B cell (primary cell): ENCODE measurements around the gene DLG1. TPM values are rescaled to one million over a fixed set of nuclear protein-coding genes. Genes with fewer than 3 reads are reported as not detected.
"Not testable (repeated sequence)": the region's sequence is repeated elsewhere in the genome, so short reads cannot be mapped to it uniquely, and the experiment has no call there.

ENCODE experiments used
- ATAC-seq: fragments of 200-7000 bp; cut with Tn5 transposase; one replicate; pipeline ENCODE4 v1.10.0; 2021; ENCODE audit warnings: low read depth, mild to moderate bottlenecking, moderate number of reproducible peaks, moderate library complexity
- CTCF ChIA-PET: fragments of 350-600 bp; sonication (Branson Sonifier 250); formaldehyde crosslinking; loops from one replicate; lab custom pipeline; 2021; ENCODE audit warnings: antibody characterized with exemption, inconsistent platforms; lab: Charles Lee
- POLR2A ChIA-PET: fragments of 350-600 bp; sonication (Branson Sonifier 250); formaldehyde crosslinking; loops from one replicate; lab custom pipeline; 2021; ENCODE audit warnings: antibody characterized with exemption; lab: Charles Lee
- DNase-seq: peaks from one replicate; pipeline ENCODE4 v3.0.0; 2013
- H2AFZ ChIP-seq: 2 replicates; pipeline ENCODE4 v1.6.1; 2012; ENCODE audit warnings: mild to moderate bottlenecking, low read depth, low read length; ENCODE audit not compliant: insufficient read depth, poor library complexity, severe bottlenecking
- H3K27ac ChIP-seq, 2 donors: 1 replicate in 1 of 2; 2 replicates in 1 of 2; pipeline ENCODE4 v1.5.1; 2012 to 2013; ENCODE audit warnings: low read length in 2 of 2, mild to moderate bottlenecking in 2 of 2, moderate library complexity in 1 of 2
- H3K27me3 ChIP-seq, 4 experiments: fragments of 200-600 bp in 1 of 4; sonication (generic) in 1 of 4; replicated peaks in 1 of 4; 1 replicate in 2 of 4; 2 replicates in 2 of 4; pipeline versions ENCODE4 v1.6.1 to v1.7.0; 2013 to 2016; ENCODE audit warnings: low read length in 3 of 4, mild to moderate bottlenecking in 2 of 4, mixed read lengths in 1 of 4, moderate library complexity in 1 of 4; ENCODE audit not compliant: insufficient read depth in 4 of 4, control insufficient read depth in 3 of 4; ENCODE audit errors: control extremely low read depth in 1 of 4
- H3K36me3 ChIP-seq, 2 experiments: replicated peaks in 1 of 2; 1 replicate in 1 of 2; 2 replicates in 1 of 2; pipeline versions ENCODE4 v1.6.1 to v1.7.1; 2013; ENCODE audit warnings: low read length in 1 of 2; ENCODE audit not compliant: insufficient read depth in 2 of 2, control insufficient read depth in 1 of 2; ENCODE audit errors: control extremely low read depth in 1 of 2, extremely low read depth in 1 of 2
- H3K4me1 ChIP-seq, 2 donors: fragments of 200-600 bp in 1 of 2; sonication (generic) in 1 of 2; 1 replicate in 1 of 2; 2 replicates in 1 of 2; pipeline versions ENCODE4 v1.5.1 to v1.6.1; 2013 to 2017; ENCODE audit warnings: low read length in 2 of 2; ENCODE audit not compliant: control insufficient read depth in 2 of 2, insufficient read depth in 2 of 2
- H3K4me2 ChIP-seq: replicated peaks from 2 replicates; pipeline ENCODE3; 2012; ENCODE audit warnings: mild to moderate bottlenecking, low read depth, low read length; ENCODE audit not compliant: poor library complexity, severe bottlenecking
- H3K4me3 ChIP-seq, 5 experiments: fragments of 200-600 bp in 1 of 5; sonication (generic) in 1 of 5; 1 replicate in 3 of 5; 2 replicates in 2 of 5; pipeline versions ENCODE4 v1.5.1 to v1.7.0; 2011 to 2016; ENCODE audit warnings: low read length in 4 of 5, mild to moderate bottlenecking in 4 of 5, low read depth in 2 of 5, control low read depth in 1 of 5, moderate library complexity in 1 of 5; ENCODE audit not compliant: insufficient read depth in 1 of 5; ENCODE audit errors: control extremely low read depth in 1 of 5, extremely low read depth in 1 of 5
- H3K79me2 ChIP-seq: fragments of 200-600 bp; sonication (generic); one replicate; pipeline ENCODE4 v1.6.0; 2016; ENCODE audit warnings: low read length; ENCODE audit not compliant: control insufficient read depth, insufficient read depth
- H3K9ac ChIP-seq: fragments of 200-600 bp; sonication (generic); 2 replicates; pipeline ENCODE4 v1.6.1; 2017; ENCODE audit warnings: mild to moderate bottlenecking, low read length, moderate library complexity
- H3K9me3 ChIP-seq, 3 donors: one replicate each; pipeline versions ENCODE4 v1.6.1 to v1.7.1; 2013; ENCODE audit warnings: low read length in 2 of 3; ENCODE audit not compliant: control insufficient read depth in 2 of 3, insufficient read depth in 1 of 3; ENCODE audit errors: control extremely low read depth in 1 of 3
- H4K20me1 ChIP-seq: 2 replicates; pipeline ENCODE4 v1.6.0; 2012; ENCODE audit warnings: mild to moderate bottlenecking, low read length; ENCODE audit not compliant: insufficient read depth, control insufficient read depth, poor library complexity, severe bottlenecking
- H3K27ac Mint-ChIP-seq: one replicate; pipeline ENCODE4 v1.8.0; 2021; ENCODE audit warnings: mixed read lengths
- H3K27me3 Mint-ChIP-seq: one replicate; pipeline ENCODE4 v1.8.0; 2021; ENCODE audit warnings: mixed read lengths
- H3K4me1 Mint-ChIP-seq: one replicate; pipeline ENCODE4 v1.8.0; 2021; ENCODE audit warnings: mixed read lengths
- H3K4me3 Mint-ChIP-seq: one replicate; pipeline ENCODE4 v1.8.0; 2021; ENCODE audit warnings: mixed read lengths
- H3K9me3 Mint-ChIP-seq: one replicate; pipeline ENCODE4 v1.8.0; 2022; ENCODE audit warnings: mixed read lengths; ENCODE audit not compliant: insufficient read depth
- CTCF ChIP-seq: fragments of 200-600 bp; IDR thresholded peaks from one replicate; pipeline ENCODE4 v1.8.0; 2022; ENCODE audit warnings: antibody characterized with exemption, mild to moderate bottlenecking
- EZH2 ChIP-seq: IDR thresholded peaks from 2 replicates; pipeline ENCODE4 v1.6.1; 2012; ENCODE audit warnings: borderline replicate concordance, low read depth, mild to moderate bottlenecking, moderate library complexity, low read length; ENCODE audit not compliant: insufficient read depth, poor library complexity, severe bottlenecking
- WGBS: methylation state at CpG from one replicate; pipeline ENCODE4 v1.1.5; 2013; ENCODE audit warnings: missing lambda C conversion rate; ENCODE audit not compliant: insufficient coverage; 5-methylcytosine and 5-hydroxymethylcytosine counted together
- intact Hi-C: fragments of 100-400 bp; cut with micrococcal nuclease; formaldehyde crosslinking; loops from one replicate; pipeline ENCODE4 v1.10.0; 2022
- polyA plus RNA-seq: library from polyadenylated mRNA; depleted of rRNA; stranded (reverse); fragments of >200 nt; gene quantifications from 2 replicates; pipeline ENCODE4 v1.2.3, GENCODE V29; 2012
- total RNA-seq, 2 donors: library from RNA; stranded (reverse); fragments of 120-200 nt in 1 of 2; gene quantifications; 1 replicate in 1 of 2; 2 replicates in 1 of 2; pipeline versions ENCODE4 v1.2.3 to v1.2.4, GENCODE V29; 2013 to 2022

Gene DLG1
- total and polyA plus RNA-seq, 2 donors (not counting 1 experiment from before 2014, with no cell fraction given) = 23.4 to 114 TPM

GRCh38 chr3:197064771-197065170, 233.6 kb downstream of the DLG1 start:
- no peak overlapping the region for H3K4me3 ChIP-seq
- no peak for ATAC-seq
- no peak overlapping the region for H3K27ac ChIP-seq
- H3K79me2 ChIP-seq = no peaks in the 10 kb centered on the region
- no peaks in the 10 kb centered on the region for H3K9me3 Mint-ChIP-seq
- H3K4me3 Mint-ChIP-seq = no peak overlapping the region
- peaks cover 4 to 10% of the 10 kb centered on the region in 2 donors for H3K4me1 ChIP-seq
- intact Hi-C loops = no loop called here
- no peak overlapping the region for H2AFZ ChIP-seq
- H3K4me2 ChIP-seq = no peak overlapping the region
- H3K4me1 Mint-ChIP-seq = peaks cover 13% of the 10 kb centered on the region
- H3K9ac ChIP-seq = no peak overlapping the region
- ChIA-PET POLR2A (no interaction called here), CTCF (no interaction called here)
- H3K27me3 Mint-ChIP-seq = no peaks in the 10 kb centered on the region
- no CpG with 5 or more reads among the region's 1 CpG for WGBS
- H4K20me1 ChIP-seq = no peaks in the 10 kb centered on the region
- H3K9me3 ChIP-seq = no peaks in the 10 kb centered on the region
- no peaks in the 10 kb centered on the region for H3K27me3 ChIP-seq
- H3K36me3 ChIP-seq = peaks cover 1 to 21% of the 10 kb centered on the region in 2 experiments
- no peak for DNase-seq
- no peak overlapping the region for H3K27ac Mint-ChIP-seq
- TF ChIP-seq CTCF (no peak), EZH2 (no peak)

GRCh38 chr3:197062446-197062845, 236.0 kb downstream of the DLG1 start:
- H3K4me1 Mint-ChIP-seq = peaks cover 3% of the 10 kb centered on the region
- no peak overlapping the region for H3K9ac ChIP-seq
- H3K27me3 Mint-ChIP-seq = no peaks in the 10 kb centered on the region
- no peak overlapping the region for H3K4me3 Mint-ChIP-seq
- no peaks in the 10 kb centered on the region for H3K4me1 ChIP-seq
- WGBS = no CpG with 5 or more reads among the region's 4 CpGs
- no peak overlapping the region for H3K27ac Mint-ChIP-seq
- intact Hi-C loops = no loop called here
- H3K27me3 ChIP-seq = no peaks in the 10 kb centered on the region
- no peaks in the 10 kb centered on the region for H3K79me2 ChIP-seq
- H3K27ac ChIP-seq = no peak overlapping the region
- H3K9me3 ChIP-seq = no peaks in the 10 kb centered on the region
- ATAC-seq (no peak), DNase-seq (no peak)
- no peak overlapping the region for H2AFZ ChIP-seq
- H3K9me3 Mint-ChIP-seq = no peaks in the 10 kb centered on the region
- no peak overlapping the region for H3K4me3 ChIP-seq
- CTCF ChIA-PET = no interaction called here
- no peak overlapping the region for H3K4me2 ChIP-seq
- H4K20me1 ChIP-seq = no peaks in the 10 kb centered on the region
- TF ChIP-seq CTCF (no peak), EZH2 (no peak)
- POLR2A ChIA-PET = no interaction called here
- H3K36me3 ChIP-seq = peaks cover 5 to 40% of the 10 kb centered on the region in 2 experiments

GRCh38 chr3:197051637-197052036, 246.8 kb downstream of the DLG1 start:
- H3K4me1 Mint-ChIP-seq, H4K20me1 ChIP-seq, DNase-seq, intact Hi-C loops, H3K79me2 ChIP-seq, ATAC-seq, H3K27me3 Mint-ChIP-seq, H3K9me3 Mint-ChIP-seq, H3K4me3 Mint-ChIP-seq, H3K4me3 ChIP-seq, H3K9ac ChIP-seq, H3K4me1 ChIP-seq, H3K27me3 ChIP-seq, H3K27ac Mint-ChIP-seq, H2AFZ ChIP-seq, CTCF ChIA-PET, H3K4me2 ChIP-seq, H3K9me3 ChIP-seq, POLR2A ChIA-PET, H3K27ac ChIP-seq: not testable (repeated sequence)
- H3K36me3 ChIP-seq = peaks cover 5 to 26% of the 10 kb centered on the region in 2 experiments
- 100% methylated on average over 2 of the region's 6 CpGs for WGBS
